Dedifferentiated amniotic fluid mesenchymal stem cell (primary cell): ENCODE measurements around the gene RNASE9.
"Not testable (repeated sequence)": the region's sequence is repeated elsewhere in the genome, so short reads cannot be mapped to it uniquely, and the experiment has no call there.

Source experiments
- DNase-seq: peaks from one replicate; pipeline ENCODE4 v3.0.0-alpha.2; 2016; ENCODE audit errors: extremely low spot score

The RNASE9 gene

DNA sequence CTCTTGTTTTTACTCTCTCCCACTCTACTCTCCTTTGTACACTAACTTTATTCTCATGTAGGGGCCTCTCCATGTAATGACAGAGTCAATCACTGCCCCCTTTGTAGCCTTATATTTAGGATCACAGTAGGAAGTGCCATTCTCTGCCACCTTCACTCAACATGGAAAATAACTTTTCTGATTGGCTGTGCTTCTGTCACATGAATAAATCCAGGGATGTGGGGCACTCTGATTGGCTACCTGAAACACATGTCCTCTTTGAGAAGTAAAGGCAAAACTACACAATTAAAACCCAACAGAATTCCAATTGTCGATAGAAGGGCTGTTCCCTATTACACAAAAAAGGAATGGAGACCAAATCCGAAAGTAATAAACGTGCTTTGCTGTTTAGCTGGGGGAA is at the start of gene RNASE9:
RNASE9 (minus strand) TSS at position 87 of the 400 bp plus-strand sequence.
- DNase-seq: no peak

DNA sequence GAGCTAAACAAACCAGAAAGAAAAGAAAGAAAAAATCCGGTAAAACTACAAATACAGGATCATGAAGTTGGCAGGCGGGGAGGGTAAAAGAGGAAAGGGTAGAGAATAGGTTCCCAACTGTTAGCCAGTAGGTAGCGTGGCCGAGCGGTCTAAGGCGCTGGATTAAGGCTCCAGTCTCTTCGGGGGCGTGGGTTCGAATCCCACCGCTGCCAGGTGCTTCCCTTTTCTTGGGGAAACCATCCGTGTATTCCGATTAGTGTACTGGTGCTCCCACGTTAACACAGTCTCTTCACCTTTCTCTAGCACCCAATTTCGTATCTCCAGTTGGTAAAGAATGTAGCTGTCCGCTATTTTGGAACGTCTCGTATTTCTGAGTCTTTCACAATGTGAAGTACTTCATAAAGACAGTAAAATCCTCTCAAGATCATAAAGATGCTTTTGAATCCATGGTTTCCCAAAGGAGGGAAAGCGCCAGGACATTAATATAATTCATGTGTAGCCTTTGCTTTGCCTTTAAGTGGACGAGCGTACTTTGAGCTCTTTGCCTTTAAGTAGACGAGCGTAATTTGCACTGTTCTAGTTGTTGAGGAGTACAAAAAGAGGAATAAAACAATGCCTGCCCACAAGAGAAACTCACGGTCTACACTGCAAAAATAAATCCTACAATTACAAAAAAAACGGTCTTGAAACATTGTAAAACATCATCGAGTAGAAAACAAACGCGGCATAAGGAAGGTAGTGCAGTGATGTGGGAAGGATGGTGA is 49.3 kb upstream of the RNASE9 start:
- DNase-seq: peak; percentile 76

DNA sequence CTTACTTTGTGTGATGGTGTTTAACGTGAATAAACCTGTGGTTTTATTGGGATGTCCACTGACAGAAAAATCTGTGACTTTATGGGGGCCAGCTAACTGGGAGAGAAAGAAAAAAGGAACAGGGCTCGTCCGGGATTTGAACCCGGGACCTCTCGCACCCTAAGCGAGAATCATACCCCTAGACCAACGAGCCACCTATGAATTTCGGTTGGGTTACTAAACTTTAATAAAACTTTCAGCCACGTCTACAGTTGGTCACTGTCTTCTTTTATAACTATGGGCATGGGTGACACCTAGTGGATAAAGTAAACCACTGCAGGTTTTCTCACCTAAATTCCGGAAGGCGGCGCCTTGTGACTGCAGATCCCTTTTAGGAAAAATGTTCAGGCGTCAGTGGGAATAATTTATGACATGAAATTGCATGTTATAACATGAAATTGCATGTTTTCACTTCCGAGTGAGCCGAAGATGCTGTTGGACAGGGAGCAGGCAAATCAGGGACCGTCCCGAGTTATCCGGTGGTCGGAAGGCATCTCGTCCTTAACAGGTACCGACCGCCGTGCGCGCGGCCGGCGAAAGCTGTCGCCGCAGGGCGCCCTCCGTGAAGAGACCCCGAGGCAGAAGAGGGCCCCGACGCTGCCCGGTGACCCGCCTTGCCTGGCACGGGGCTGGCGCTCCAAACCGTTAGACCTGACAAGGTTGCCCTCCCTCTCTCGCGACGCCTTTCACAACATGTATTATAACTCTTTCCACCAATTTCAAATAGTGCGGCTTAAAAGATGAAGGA is 48.6 kb upstream of the RNASE9 start:
- DNase-seq: peak; percentile 91

DNA sequence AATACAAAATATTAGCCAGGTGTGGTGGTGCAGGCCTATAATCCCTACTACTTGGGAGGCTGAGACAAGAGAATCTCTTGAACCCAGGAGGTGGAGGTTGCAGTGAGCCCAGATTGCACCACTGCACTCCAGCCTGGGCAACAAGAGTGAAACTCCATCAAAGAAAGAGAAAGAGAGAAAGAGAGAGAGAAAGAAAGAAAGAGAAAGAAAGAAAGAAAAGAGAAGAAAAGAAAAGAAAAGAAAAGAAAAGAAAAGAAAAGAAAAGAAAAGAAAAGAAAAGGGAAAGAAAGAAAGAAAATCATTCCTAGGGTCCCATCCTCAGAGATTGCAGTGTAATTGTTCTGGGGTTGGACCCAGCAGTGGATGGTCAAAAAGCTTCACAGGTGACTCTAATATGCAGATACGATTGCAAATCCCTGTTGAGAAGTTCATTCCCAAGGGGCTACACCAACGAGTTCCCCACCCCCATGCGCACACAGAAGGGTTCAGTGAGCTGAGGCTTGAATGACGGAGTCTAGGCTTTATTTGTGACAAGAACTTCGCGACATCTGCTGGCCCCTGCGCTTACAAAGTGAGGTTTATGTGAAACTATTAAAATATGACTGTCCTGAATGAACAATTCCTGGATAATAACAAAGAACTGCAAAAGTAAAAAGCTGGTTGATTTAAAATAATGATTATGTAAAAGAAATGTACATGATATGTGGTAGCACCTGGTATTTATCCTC is 47.7 kb upstream of the RNASE9 start:
- no peak for DNase-seq

DNA sequence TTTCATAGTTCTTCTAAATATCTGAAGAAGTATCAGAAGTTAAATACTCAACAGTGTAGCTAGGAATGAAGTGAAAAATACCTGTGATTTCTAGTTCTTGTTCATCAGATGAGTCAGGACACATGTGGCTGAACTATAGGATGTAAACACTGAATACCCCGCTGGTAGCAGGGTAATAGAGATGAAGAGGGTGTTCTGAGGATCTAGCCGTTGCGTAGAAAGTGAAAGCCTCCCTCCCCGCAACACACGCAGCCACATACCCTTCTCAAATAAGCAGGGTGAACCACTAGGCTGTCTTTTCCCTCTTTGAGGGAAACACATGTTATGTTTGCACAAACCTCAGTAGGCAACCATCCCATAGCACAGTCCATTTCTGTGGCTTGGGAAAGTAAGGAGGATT is 46.8 kb upstream of the RNASE9 start:
- DNase-seq: no peak

DNA sequence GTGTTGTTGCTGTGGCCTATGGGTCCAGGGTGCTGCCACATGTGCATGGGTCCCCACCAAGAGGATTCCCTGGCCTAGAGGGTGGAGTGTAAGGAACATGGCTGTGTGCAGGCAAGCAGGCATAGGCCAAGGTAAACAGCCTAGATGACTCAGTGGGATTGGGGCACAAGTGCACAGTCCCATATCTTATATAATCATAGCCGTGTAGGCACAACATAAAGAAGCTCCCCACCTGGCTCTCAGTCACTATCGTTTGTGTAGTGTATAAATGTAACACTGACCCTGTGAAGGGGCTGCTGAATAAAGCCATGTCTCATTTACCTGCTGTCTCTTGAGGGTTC is 46.0 kb upstream of the RNASE9 start:
- DNase-seq: no peak

DNA sequence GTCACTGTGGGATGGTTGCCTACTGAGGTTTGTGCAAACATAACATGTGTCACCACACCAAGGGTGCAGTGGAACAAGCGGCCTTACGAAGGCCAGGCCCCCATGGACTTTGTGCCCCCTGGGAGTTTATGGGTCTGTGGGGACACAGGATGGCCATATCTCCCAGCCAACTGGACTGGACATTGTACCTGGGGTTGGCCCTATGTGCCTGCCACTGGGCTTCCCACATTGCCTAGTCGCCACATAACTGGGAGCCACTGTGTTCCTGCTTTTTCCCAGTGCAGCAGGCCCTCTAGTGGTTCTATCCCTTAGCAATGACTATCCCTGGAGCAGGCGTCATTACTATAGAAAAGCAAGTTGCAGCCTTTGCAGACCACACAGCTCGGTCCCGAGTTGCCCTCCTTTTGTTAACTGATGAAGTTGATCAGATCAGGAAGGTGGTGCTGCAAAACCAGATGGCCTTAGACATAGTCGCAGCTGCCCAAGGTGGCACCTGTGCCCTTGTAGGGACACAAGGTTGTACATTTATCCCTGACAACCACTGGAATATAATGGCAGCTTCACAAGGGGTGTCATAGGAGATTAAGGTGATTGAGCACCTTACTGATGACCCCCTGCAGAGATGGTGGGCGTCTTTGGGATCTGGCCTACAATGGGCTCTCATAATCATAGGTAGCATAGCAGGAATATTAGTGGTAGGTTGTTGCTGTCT is 45.5 kb upstream of the RNASE9 start:
- DNase-seq: peak; percentile 23

DNA sequence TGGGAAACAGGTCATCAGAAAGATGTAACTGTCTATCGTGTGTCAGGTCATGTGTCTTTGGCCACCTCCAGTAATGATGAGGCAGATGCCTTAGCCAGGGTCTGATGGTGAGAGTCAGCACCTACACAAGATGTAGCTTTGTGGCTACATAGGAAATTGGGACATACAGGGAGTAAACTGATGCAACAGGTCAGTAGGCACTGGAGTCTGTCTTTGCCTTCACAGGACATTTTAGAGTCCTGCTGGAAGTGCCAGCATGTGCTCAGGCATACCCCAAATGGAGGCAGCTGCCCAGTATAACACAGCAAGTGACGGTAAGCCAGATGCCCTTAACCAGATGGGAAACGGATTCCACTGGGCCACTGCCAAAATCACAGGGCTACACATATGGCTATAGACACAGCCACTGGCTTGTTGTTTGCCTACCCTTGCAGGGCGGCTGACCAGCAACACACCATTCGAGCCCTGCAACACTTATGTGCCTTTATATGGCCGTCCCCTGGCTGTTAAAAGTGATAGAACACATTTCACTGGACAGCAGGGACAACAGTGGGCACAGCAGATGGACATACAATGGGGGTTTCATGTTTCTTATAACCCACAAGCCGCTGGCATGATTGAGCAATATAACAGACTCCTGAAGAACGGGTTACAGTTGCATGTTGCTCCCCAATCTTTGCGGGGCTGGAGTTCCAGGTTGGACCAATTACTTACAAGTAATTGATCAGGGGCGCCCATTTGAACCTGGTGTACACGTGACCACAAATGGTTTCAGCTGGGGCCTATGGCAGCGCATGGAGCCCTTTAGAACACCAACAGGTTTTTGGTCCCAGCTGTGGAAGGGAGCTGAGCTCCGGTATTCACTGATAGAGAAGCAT is 43.2 kb upstream of the RNASE9 start:
- DNase-seq: no peak

DNA sequence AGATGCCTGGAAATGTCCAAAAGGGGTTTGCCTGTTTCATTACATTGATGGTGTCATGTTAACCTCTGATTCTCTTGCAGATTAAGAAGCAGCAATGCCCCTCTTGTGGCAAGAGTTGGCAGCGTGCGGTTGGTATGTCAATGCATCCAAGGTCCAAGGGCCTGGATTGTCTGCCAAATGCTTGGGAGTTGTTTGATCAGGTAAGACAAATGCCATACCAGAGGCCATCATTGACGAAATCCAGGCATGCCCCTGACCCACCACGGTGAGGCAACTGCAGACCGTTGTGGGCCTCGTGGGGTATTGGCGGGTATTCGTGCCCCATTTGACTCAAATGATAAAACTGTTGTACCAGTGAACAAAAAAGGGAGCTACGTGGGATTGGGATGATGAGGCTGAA is 41.7 kb upstream of the RNASE9 start:
- DNase-seq: no peak

DNA sequence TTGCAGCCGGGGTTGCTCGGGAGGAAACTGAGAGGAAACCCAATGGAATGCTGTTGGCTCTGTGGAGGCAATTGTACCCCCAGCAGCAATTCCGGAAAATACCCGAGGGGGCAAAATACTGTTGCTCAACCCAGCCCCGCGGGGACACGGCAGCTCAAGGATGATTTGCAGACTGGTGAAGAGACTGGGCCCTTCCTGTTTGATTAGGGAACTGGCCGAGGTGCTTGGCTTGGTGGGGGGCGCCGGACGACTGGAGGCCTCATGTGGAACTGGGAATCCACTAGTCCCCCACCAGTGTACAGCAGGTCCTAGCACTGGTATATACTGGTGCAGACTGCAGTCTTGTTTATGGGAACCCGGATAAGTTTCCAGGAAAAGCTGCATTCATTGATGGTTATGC is 40.7 kb upstream of the RNASE9 start:
- DNase-seq: no peak

DNA sequence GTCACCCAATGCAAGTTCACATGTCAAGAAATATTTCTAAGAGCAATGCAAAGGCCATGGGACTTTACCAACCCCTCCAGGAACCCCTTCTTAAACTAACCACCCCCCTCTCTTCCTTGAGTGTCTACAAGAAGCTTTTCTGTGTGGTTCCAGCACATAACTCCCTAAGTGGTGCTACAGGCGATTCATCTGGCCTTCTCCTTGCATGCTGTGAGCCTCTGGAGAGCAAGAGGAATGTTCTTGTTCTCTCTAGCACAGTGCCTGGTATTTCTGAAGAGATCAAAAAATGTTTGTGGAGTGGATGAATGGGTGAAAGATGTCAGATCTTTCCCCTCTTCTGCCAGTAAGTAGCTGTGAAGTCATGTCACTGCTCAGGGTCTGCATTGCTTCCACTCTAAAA is 36.3 kb upstream of the RNASE9 start:
- DNase-seq: no peak

DNA sequence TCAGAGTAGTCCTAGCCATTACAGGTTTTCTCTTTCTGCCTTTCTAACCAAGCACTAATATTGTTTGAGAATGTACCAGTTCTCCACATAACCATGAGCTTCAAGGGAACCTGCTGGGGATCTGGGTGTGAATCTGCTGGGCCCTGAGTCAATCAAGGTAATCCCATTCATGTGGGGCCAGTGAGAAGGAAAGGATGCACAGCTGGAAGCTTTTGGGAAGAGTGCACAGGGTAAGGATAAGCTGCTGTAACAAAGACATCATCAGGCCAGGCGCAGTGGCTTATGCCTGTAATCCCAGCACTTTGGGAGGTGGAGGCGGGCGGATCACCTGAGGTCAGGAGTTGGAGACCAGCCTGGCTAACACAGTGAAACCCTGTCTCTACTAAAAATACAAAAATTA is 34.9 kb upstream of the RNASE9 start:
- DNase-seq: not testable (repeated sequence)

DNA sequence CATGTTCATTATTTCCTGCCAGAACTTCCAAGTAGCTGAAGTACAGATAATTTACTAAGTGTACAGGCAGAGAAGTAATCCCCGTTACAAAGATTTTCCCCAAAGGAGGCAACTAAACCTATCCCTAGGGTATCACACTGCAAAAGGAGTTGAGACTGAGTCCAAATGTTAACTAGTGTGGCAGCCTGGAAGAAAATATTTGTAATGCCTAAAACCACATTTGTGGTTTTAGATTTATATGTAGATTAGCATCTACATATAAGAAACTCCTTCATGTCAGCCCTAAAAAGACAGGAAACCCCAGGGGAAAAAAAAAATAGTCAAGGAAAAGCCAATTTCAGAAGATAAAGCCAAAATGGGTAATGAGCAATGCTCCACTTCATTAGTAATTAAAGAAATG is 31.7 kb upstream of the RNASE9 start:
- no peak for DNase-seq

DNA sequence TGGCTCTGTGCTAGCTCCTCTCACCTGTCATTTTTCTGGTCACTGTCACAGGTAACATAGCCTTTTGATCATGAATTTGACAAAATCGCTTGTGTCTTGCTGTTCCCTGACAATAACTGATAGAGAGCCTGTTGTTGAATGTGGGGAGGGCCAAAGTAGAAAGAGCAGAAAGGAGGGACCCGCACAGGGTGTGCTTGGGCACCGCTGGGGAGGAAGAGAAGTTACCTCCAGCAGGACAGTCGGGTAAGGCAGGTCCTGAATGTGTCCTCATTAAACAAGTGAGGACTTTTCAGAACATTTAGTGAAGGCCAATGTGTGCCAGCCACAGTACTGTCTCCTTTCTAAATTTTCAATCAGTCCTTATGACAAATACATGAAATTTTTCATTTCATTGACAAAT is 30.4 kb upstream of the RNASE9 start, which contains the start of gene RNASE12:
RNASE12 (minus strand) TSS at position 142 of the 400 bp plus-strand sequence. CDS start 653 bp downstream, outside the sequence.
- DNase-seq: no peak

DNA sequence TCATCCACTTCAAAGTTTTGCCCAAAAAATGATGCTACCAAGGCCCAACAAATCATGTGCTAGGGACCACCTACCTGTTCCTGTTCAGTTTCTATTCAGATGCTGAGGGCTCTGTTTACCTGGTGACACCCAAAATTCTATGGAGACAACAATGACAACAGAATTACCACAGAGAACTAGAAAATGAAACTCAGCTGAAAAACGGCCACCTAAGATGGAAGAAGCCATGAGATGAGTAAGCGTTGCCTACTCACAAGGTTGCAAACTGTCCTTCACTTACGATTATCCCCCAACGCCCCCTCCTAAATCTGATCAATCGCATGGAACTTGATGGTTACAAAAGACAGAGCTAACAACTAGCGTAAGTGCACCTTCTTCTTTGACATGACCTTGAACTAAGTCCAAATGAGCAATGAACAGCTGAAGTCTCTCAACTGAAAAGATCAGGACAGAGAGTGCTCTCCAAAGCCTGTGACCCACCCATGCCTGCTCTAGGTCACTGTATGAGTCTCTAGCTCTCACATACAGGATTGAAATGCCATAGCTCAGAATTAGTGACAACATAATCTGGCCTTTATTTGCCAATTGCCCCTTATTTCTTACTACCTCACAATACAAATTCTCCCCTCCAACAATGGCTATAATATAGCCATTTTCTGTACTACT is 26.8 kb upstream of the RNASE9 start, which contains the start of gene RNASE11:
RNASE11 (minus strand) TSS at position 513 of the 666 bp plus-strand sequence.
- DNase-seq: no peak

DNA sequence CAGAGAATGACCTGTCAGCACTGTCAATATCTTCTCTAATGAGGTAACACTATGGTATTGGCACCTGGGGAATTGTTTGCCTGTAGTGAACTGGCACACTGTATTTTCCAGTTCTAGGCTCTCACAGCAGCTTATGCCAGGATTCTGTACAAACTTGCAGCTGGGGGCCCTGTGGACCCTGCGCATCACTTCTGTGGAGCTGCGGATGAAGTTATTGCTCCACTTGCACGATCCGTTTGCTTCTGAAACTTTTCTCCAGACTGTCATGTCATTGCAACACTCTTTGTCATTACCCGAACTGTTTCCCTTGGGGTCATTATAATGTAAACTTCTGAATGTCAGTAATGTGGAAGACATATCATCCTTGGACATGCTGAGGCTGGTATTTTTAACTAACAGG is 23.1 kb upstream of the RNASE9 start:
- DNase-seq: no peak

DNA sequence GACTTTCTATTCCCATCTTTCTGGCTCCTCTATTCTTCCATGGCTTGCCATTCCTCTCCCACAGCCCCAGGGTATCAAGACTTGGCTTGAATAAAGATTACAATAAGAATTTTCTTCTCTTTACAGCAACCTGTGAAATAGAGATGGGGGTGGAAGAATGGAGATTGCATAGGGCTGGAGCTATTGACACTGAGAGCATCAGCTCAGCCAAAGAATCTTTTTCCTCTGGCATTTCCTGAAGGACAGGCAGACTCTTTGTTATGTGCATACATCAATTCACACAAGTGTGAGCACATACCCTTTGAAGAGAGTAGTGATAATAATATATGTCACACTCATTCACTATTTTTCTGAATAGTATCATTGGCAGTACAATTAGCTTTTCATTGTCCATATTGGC is 22.3 kb upstream of the RNASE9 start:
- DNase-seq: no peak

DNA sequence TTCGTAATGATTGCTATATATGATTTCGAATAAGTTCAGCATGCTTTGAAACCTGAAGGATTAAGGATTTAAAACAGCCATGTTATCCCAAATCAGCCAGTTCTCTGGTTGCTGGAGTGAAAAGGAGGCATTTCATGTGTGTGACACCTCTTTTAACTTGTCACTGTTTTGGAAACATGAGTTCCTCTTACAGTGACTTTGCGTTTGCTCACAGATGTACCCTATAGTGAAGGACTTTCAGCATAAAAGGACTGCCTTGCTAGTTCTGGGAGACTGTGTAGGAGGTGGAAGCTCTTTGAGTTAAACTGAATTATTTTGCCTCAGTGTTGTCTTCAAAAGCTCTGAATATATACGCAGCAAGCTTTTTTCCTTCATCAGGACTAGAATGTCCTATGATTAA is 19.4 kb upstream of the RNASE9 start:
- DNase-seq: no peak

DNA sequence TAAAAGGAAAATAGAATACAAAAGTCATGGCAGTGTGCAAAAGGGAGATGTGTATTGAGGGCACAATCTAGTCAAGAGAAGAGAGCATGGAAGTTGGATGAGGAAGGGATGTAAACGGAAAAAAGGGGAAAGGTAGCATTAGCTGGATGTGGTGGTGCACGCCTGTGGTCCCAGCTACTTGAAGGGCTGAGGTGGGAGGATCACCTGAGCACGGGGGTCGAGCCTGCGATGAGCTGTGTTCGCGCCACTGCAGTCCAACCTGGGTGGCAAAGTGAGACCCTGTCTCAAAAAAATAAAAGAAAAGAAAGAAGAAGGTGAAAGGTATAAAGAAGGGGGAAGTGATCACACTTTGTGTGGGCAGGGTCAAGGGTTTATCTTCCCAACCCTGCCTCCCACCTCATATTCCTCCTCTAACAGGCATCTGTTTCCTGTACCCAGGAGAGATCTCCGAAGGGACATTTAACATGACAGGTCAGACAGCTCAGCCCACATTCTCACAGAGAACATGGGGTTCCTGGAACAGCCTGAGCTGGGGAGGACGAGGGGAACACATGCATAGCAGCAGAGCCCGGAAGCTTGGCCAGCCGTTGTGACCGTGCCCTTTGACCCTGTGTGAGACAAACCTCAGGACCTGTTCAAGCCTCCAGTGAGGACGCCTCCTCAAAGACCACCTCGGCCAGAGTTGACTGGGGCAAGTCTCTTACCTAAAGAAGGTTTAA is 18.1 kb upstream of the RNASE9 start:
- no peak for DNase-seq

DNA sequence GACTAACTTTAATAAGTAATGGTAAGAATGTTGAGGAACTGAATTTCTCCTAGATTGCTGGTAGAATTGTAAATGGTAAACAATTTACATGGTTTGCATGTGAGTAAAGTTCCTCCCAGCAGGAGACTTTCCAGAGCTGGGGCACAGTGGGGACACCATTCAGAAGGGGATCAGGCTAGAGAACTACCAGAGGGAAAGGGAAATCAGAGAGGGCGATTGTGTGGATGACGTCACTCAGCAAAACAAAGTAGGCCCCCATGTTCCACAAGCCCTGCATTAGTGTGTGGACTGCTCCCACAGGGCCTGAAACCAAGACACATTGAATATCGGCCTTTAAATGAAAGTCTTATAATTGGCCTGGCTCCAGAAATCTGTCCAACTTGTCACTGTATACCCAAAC is 17.5 kb upstream of the RNASE9 start:
- no peak for DNase-seq
